Activated CD4-positive, alpha-beta T cell treated with anti-CD3 and anti-CD28 coated beads, Interleukin-2, amount 50 U/mL, for 16 hours (primary cell): ENCODE measurements around the gene NDOR1.

Experiments
- DNase-seq: peaks from one replicate; pipeline ENCODE4 v3.0.0-alpha.2; 2020

Gene NDOR1

DNA sequence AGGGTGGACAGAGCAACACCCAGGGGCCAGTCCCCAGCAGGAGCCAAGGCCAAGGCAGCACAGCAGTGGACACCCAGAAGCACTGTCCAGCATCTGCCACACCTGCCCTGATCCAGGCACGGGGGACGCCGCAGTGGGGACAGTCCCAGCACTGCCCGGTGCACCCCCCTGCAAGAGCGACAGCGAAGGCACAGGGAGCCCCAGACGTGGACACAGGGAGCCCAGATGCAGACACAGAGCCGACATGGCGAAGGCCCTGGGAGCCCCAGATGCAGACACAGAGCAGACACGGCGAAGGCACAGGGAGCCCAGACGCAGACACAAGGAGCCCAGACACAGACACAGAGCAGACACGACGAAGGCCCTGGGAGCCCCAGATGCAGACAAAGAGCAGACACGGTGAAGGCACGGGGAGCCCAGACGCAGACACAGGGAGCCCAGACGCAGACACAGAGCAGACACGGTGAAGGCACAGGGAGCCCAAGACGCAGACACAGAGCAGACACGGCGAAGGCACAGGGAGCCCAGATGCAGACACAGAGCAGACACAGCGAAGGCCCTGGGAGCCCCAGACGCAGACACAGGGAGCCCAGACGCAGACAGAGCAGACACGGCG lies 21.4 kb upstream of the NDOR1 start:
- no peak for DNase-seq

DNA sequence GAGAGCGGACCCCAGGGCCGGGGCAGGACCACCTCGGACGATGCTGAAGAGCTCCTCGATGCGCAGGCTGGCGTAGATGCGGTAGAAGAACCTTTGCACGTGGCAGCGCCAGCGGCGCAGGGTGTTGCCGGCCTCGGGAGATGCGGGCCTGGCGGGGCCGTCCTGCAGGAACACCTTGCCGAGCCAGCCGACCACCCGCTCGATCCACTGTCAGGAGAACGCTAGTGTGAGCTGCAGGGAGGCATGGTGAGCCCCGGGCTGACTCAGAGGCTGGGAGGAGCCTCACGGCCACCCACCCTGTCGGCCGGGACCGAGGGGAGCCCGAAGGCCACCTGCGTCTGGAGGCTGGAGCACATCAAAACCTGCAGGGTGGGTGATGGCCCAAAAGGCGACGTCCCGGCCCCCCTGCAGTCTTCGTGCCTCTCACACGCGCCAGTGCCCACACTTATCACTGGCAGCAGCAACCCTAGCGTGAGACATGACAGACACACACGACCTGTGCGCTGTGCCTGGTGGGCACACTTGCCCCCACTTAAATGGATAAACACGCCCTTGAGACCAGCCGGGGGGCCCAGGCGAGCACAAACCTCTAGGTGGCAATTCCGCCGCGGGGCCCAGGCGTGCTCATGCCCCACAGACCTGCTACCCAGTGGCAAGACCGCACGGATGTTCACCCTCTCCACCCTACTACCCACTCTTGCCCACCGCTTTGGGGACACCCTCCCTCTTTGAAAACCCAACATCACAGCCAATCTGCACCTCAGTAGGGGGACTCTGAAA lies 20.4 kb upstream of the NDOR1 start:
- DNase-seq, result no peak

DNA sequence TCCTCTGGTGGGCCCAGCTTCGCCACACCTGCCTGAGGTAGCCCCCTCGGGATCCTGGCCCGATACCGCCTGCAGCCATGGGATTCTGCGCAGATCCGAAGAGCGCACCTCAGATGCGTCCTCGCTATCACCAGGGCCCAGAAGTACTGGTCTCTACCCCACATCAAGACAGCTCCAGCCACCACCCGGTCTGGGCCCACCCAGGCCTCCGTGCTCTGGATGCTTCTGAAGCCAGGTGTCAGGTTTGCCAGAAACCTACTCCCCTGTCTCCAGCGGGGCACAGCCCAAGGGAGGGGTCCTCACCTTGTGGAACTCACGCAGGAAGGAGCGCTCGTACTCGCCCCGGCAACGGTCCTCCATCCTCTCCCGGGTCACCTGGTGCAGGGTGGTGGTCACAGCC lies 19.6 kb upstream of the NDOR1 start:
- no peak for DNase-seq

DNA sequence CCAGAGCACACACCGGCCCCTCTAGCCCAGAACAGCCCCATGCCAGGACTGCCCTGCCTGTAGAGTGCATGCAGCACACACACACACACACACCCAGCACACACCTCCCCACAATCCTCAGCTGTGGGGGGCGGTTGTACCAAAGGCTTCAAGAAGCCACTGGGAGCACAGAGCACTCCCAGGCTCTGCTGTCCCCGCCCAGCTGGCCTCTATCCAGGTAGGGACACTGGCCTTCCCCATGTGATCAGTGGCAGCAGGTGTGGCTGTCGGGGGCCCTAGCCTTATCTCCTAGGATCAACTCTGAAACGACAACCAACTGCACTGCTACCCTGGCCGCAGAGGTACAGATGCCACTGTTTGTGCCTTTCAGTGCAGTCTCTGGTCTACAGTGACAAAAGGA lies 19.1 kb upstream of the NDOR1 start:
- no peak for DNase-seq

DNA sequence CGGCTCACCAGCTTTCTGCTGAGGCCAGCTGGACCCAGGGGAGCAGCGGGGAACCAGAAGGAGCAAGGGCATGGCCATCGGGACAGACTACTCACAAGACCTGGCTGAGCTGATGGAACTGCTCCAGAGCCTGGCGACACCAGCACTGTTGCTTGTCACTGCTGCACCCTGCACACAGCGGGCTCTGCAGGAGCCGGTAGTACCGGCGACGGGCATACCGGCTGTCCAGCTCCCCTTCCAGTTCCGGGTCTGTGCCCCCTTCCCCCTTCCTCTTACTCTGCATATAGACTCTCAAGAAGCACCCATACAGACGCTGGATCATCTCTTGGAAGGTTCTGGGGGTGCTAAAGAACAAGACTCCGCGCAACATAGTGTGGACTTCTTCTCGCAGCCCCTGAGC lies 18.1 kb upstream of the NDOR1 start:
- no peak for DNase-seq

DNA sequence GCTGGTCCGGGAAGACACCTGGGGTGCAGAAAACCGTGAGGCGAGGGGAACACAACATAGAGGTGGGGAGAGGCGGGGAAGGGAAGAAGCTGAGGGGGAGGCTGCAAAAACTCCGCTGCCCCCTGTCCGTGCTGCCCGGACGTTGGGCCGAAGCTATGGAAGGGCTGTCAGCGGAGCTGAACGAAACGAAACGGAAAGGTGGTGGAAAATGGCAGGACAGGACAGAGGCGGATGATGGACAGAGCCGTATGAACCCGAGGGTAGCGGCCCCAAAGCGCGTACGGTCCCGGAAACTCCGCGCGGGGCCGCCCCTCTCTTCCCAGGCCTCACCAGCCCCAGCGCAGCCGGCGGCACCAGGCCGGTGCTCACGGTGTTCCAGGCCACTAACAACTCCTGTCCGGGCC lies 17.4 kb upstream of the NDOR1 start:
- DNase-seq, result no peak

DNA sequence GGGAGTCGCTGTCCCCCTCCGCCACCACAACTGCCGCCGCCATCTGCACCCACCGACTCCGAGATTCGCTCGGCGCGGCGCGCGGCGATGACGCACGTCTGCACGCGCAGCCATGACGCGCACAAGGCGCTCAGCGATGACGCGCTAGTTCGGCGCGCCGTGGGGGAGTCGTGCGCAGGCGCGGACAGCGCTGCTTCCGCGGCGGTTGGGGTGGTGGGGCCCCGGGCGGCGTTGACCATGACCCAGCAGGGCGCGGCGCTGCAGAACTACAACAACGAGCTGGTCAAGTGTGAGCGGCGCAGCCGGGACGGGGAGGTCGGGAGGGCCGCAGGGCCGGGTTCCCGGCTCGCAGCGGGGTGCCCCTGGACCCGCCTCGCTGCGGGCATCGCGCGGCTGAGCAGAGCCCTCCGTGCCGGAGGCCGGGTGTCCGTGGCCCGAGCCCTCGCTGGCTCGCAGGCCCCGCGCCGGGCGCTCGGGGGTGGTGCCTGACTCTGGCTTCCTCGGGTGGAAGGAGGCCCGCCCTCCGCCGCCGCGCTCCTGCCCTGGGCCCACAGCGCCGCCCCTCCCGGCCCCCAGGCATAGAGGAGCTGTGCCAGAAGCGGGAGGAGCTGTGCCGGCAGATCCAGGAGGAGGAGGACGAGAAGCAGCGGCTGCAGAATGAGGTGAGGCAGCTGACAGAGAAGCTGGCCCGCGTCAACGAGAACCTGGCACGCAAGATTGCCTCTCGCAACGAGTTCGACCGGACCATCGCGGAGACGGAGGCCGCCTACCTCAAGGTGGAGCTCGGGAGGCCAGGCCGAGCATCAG lies 16.8 kb upstream of the NDOR1 start, which contains the start of the genes ANAPC2 and SSNA1:
ANAPC2 (minus strand) TSS at position 71 of the 807 bp plus-strand sequence; CDS start at position 43, 28 bp downstream.
SSNA1 (plus strand) TSS at position 187 of the 807 bp plus-strand sequence; CDS start at position 238, 51 bp downstream.
- DNase-seq, result peak; percentile 94

DNA sequence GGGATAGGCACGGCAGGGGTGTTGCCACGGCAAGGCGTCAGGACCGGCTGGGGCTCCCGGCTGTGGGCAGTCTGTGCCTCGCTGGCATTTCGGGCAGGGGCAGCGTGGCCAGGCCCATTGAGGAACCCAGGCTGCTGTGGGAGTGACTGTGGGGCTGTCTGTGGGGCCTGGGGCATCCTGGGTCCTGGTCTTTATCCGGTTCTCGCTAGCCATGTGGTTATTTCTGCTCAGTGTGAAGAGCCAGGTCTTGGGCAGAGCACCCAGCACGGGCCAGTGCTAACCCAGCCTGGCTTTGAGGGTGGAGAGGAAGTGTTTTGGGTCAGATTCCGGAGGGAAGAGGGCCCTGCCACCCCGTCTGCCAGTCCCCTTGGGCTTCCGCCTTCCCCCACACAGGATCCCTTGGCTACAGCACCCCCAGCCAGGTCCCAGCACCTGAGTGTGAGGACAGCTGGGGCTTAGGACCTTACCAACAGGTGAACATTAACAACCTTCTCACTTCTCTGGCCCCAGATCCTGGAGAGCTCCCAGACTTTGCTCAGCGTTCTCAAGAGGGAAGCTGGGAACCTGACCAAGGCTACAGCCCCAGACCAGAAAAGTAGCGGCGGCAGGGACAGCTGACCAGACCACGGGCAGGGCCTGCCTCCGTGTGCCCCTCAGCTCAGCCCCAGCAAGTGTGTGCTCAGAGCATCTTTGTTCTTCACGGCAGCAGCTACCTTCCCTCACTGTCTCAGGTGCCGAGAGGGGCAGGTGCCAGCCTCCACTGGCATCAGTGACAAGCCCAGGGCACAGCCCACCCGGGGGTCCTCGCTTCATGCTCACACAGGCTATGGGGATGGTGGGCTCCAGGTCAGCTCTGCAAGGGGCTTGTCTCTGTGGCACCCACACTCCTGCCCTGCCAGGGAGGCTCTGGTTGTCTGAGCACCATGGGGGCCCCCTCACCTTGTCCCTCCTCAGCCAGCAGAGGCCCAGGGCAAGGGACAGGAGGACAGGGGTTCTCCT lies 15.9 kb upstream of the NDOR1 start:
- no peak for DNase-seq

DNA sequence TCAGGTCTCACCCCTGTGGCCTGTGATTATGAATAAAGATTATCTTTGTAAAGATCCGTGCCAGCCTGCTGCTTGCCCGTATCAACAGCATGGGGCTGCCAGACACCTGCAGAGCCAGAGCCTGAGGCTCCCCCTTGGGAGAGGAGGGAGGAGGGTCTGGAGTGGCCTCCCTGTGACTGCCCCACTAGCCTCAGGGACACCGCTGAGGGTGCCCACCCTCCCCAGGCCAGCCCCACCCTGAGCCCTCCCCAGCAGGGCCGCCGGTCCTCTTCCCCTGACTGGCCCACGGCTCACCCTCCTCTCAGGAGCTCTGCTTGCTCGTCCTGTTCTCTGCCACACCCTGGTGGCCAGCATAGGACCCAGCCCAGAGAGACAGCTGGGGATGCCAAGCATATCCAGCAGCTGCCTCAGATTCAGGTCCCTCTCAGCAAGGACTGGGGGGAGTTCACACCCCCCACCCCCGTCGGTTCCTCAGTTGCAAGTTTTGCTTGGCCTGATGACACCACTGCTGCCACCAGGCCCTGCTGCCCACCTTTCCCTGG lies 15.1 kb upstream of the NDOR1 start:
- no peak for DNase-seq

DNA sequence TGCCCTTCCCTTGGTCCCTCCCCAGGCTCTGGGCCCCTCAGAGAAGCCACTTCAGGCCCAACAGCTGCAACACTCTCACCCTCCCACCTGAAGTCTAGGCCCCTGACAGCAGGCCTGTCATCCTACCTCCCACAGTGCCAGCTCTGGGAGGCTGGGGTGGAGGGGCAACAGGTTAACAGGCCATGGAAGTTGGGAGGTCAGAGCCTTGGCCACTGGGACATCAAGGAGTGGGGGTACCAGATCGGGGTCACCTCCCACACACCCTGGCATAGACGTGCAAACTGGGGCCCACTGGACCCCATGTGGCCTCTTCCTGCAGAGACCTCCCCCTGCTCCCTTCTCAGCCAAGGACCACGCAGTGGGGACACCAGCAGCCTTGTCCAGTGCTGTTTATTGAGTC lies 14.3 kb upstream of the NDOR1 start:
- DNase-seq, result no peak

DNA sequence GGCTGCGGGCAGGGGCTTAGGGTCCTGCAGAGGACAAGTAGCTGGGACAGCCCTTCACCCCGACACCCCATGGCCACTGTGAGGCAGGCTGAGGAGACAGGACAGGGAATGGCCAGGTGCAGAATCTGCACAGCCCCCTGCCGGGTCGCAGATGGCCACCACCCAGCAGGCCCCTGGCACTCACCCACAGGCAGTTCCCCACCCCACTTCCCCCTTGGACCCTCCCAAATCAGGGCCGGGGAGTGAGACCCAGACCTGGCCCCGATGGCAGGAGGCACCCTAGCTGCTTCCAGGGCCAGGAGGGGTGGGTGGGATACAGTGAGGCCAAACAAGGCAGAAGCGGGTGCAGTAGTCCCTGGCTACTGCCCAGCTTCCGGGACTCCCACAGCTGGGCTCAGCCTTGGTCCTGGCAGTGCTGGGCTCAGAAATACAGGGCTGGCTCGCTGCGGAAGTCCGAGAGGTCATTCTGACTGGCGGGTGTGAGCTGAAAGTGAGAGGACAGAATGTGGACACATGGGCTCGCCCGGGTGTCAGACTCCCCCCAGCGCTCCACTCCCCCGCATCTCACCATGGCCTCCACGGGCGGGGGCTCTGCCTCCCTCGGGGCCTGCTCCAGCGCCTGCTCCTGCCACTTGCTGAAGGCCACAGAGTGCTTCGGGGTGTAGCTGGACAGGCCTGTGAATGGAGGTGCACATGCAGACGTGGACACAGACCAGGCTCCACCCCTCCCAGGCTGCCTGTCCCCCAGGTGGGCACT lies 13.6 kb upstream of the NDOR1 start:
- no peak for DNase-seq

DNA sequence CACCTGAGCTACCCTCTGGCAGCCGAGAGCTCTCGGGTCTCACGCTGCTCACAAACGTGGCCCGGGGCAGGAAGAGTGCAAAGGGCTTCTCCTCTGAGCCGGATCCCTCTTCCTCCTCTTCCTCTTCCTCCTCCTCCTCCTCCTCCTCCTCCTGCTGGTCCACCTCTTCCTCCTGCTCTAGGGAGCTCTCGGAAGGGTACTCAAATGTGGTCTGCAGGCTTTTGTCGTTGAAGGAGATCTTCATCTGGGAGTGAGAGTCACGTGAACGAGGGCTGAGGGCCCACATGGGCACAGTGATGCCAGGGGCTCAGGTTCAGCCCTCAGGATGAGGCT lies 13.1 kb upstream of the NDOR1 start:
- no peak for DNase-seq

DNA sequence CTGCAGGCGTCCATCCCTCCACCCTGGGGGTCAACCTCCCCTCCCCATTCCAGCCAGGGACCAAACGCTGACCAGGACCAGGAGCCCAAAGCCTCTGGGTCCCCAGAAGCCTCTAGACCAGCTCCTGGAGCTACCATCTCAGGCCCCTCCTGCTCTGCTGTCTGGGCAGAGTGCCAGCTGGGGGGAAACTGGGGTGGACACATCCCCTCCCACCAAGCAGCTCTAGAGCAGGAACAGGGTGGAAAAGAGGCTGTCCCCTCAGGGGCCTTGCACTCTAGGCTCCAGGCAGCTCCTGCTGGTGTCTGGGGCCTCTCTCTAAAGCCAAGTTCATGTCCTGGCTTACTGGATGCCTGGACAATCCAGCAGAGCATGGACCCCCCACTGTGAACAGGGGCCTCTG lies 12.6 kb upstream of the NDOR1 start:
- DNase-seq, result no peak

DNA sequence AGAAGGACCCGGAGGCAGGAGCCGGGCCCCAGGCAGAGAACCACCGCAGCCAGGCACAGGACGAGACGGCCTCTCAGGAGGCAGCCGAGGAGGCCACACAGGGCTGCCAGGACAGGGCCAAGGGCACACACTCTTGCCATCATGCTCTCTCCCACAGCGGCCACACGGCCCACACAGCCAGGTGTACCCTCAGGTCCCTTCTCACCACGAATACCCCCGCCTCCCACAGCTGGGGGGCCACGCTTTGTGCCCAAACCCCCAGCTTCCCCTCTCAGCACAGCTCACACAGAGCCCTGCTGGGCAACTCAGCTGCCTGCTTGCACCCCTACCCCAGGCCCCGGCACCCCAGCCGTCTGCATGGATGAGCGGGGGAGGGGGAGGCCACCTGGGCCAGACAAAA lies 11.7 kb upstream of the NDOR1 start:
- no peak for DNase-seq

DNA sequence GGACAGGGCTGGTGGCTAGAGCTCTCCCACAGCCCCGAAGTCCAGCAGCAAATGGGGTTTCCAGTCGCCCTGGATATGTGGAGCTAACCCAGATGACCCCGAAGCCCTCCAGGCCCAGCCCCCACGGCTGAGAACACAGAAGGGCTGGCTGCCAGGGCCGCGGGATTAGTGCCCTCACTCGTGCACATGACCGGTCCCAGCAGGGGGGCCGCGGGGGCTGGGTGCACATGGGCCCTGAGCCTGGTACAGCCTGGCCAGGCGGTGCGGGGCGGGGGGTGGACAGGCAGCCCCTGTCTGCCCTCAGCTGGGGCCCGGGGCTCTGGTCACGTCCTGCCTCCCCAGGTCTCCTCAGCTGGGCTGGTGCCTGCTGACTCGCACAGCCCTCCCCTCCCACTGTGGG lies 11.1 kb upstream of the NDOR1 start:
- no peak for DNase-seq

DNA sequence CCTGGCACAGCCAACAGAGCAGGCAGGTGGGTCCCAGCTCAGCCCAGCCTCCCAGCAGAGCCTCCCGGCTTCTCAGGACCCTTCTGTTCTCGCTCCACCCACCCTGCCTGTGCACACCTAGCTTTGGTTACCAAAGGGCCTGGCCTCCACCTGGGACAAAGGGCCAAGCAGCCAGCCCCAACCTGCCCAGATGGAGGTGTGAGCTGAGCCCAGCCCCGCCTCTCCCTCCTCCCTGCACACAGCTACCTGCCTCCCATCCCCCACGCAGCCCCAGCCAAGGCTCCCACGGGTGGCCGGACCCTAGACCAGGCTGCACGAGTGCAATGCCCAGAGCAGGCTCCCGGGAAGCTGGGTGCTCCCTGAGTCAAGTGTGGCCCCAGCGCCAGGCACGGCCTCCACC lies 10.6 kb upstream of the NDOR1 start:
- DNase-seq, result no peak

DNA sequence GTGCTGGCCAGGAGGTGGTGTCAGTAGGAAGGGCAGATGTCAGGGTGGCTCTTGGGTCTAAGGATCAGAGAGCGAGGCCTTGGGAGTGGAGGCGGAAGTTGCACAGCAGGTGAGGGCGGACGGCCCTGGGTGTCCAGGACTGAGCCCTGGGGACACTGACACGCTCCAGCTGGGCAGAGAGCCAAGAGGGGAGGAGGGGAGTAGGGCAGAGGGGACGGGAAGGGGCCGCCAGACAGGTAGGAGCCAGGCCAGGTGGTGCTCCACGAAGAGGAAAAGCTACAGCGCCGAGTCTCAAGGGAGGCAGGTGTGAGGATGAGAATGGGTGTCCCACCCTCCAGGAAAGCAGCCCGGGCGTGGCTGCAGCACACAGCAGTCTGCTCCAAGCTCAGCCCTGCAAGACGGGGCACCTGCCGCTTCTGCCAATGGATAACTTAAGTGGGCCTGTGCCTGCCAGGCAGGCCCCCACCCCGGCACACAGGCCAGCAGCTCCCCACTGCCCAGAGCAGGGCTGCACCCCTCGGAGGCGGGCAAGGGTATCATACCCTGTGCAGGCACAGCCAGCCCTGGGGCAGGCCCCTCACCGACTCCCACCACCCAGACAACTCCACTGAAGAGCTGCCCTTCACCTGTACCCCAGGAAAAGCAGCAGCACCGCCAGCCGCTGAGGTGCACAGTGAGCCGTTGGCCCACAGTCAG lies 9.8 kb upstream of the NDOR1 start:
- no peak for DNase-seq

DNA sequence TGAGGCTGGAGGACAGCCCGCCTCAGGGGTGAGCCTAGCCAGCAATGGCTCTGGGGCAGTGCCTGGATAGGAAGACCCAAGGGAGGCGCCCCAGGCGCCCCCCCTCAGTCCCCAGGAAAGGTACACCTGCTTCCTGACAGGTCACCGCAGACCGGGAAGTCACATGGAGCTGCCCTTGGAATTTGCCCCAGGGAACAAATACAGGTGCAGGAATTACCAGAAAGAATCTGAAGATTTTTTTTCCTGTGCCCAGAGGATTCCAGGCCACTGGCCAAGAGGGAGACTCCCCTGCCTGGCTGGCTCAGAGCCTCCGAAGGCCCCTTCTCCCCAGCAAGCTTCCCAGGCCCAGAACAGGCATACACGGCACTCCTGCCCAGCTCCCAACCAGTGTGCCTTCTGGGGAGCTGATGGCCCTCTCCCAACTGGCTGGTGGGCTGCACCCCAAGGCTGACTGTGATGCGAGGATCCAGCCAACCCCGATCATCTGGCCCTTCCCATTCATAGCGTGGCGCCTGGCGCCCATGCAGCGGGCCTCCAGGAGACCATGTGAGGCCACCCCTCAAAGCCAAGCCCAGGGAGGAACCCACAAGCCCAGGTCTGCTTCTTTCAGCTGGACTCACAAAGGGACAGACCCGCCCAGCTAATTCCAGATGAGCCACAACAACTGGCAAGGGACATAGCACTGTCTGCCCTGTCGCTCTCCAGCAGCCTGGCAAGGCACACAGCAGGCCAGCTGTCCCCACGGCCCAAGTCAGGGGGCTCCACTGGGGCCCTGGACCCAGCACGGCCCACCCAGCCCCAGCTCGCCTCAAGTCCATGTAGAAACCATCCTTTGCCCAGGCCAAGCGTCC lies 7.2 kb upstream of the NDOR1 start:
- no peak for DNase-seq

DNA sequence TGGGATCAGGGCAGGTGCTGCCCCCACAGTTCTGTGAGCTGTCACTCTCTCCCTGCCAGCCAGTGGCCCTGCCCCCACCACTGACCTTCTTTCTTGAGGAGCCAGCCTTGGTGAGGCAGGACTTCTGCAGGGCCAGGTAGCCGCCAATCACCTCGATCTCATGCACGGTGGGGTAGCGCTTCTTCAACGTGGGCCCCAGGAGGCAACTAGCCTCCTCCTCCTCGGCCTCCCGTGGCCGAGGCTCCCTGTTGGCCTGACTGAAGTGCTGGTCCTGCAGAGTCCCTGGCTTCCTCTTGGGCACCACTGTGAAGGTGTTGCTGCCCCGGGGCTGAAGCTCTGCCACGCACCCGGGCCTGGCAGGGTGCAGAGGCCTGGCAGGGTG lies 6.6 kb upstream of the NDOR1 start:
- DNase-seq, result no peak
